Keratinocyte (primary cell): ENCODE results near the gene JUP. TPM values are rescaled to one million over a fixed set of nuclear protein-coding genes. Genes with fewer than 3 reads are reported as not detected.

Experiments used
- DNase-seq: peaks from one replicate; pipeline ENCODE4 v3.0.0-alpha.2; 2011; ENCODE audit warnings: low read depth, missing footprints, low spot score
- FAIRE-seq: peaks from 2 replicates; lab custom pipeline; 2011; peaks lifted over from hg19 to GRCh38; lab: Jason Lieb, UNC
- H2AFZ ChIP-seq: 2 replicates; pipeline ENCODE4 v1.6.0; 2012; ENCODE audit warnings: low read length, control low read depth, inconsistent platforms; ENCODE audit not compliant: control insufficient read depth
- H3K27ac ChIP-seq: 2 replicates; pipeline ENCODE4 v1.5.1; 2011; ENCODE audit warnings: low read length; ENCODE audit not compliant: control insufficient read depth, insufficient read depth
- H3K27me3 ChIP-seq: 3 replicates; pipeline ENCODE4 v1.6.0; 2011; ENCODE audit warnings: low read length; ENCODE audit not compliant: control insufficient read depth, insufficient read depth; ENCODE audit errors: extremely low read depth
- H3K36me3 ChIP-seq, 2 experiments: 2 replicates in 1 of 2; 3 replicates in 1 of 2; pipeline ENCODE4 v1.5.1; 2011; ENCODE audit warnings: low read length in 2 of 2, mild to moderate bottlenecking in 1 of 2; ENCODE audit not compliant: control insufficient read depth in 2 of 2, insufficient read depth in 2 of 2; ENCODE audit errors: extremely low read depth in 1 of 2
- H3K4me1 ChIP-seq: 3 replicates; pipeline ENCODE4 v1.5.1; 2011; ENCODE audit warnings: low read length; ENCODE audit not compliant: control insufficient read depth, insufficient read depth; ENCODE audit errors: extremely low read depth
- H3K4me2 ChIP-seq: 3 replicates; pipeline ENCODE4 v1.6.0; 2011; ENCODE audit warnings: low read depth, low read length; ENCODE audit not compliant: control insufficient read depth, insufficient read depth; ENCODE audit errors: extremely low read depth
- H3K4me3 ChIP-seq, 3 experiments: fragments of 200-600 bp in 1 of 3; sonication (generic) in 1 of 3; 2 replicates in 2 of 3; 3 replicates in 1 of 3; pipeline ENCODE4 v1.5.1; 2011 to 2016; ENCODE audit warnings: low read length in 3 of 3, mild to moderate bottlenecking in 3 of 3, control low read depth in 2 of 3, inconsistent platforms in 1 of 3, low read depth in 1 of 3, mixed read lengths in 1 of 3, mixed run types in 1 of 3, moderate library complexity in 1 of 3; ENCODE audit not compliant: control insufficient read depth in 2 of 3, insufficient read depth in 2 of 3; ENCODE audit errors: extremely low read depth in 1 of 3
- H3K79me2 ChIP-seq: 2 replicates; pipeline ENCODE4 v1.6.0; 2012; ENCODE audit warnings: low read length; ENCODE audit not compliant: control insufficient read depth, insufficient read depth
- H3K9ac ChIP-seq: 3 replicates; pipeline ENCODE4 v1.6.0; 2011; ENCODE audit warnings: low read length; ENCODE audit not compliant: control insufficient read depth, insufficient read depth; ENCODE audit errors: extremely low read depth
- H3K9me1 ChIP-seq: 3 replicates; pipeline ENCODE4 v1.6.0; 2011; ENCODE audit warnings: low read length; ENCODE audit not compliant: control insufficient read depth, insufficient read depth; ENCODE audit errors: extremely low read depth
- H3K9me3 ChIP-seq: 2 replicates; pipeline ENCODE4 v1.5.1; 2012; ENCODE audit warnings: low read depth, low read length; ENCODE audit not compliant: control insufficient read depth
- H4K20me1 ChIP-seq: 3 replicates; pipeline ENCODE4 v1.6.0; 2011; ENCODE audit warnings: low read length; ENCODE audit not compliant: control insufficient read depth, insufficient read depth; ENCODE audit errors: extremely low read depth
- CTCF ChIP-seq, 3 experiments: IDR thresholded peaks in 1 of 3; conservative IDR thresholded peaks in 1 of 3; optimal IDR thresholded peaks in 1 of 3; 2 replicates in 2 of 3; 3 replicates in 1 of 3; pipeline versions ENCODE3 to v1.5.1; 2011; ENCODE audit warnings: low read length in 3 of 3, mild to moderate bottlenecking in 3 of 3, moderate library complexity in 2 of 3, control low read depth in 1 of 3, inconsistent platforms in 1 of 3; ENCODE audit not compliant: insufficient read depth in 2 of 3; ENCODE audit errors: extremely low read depth in 1 of 3
- EZH2 ChIP-seq: IDR thresholded peaks from one replicate; pipeline ENCODE4 v1.6.1; 2012; ENCODE audit warnings: inconsistent platforms, mild to moderate bottlenecking, low read length, moderate library complexity
- dilution Hi-C: fragments of 300-500 bp; cut with MboI; formaldehyde crosslinking; loops from one replicate; pipeline ENCODE4 v1.7.0; 2020; ENCODE audit warnings: low sequenced_read_pairs; ENCODE audit not compliant: extremely low pct_ligation_motif_present
- polyA plus RNA-seq, 5 experiments: library from polyadenylated mRNA; depleted of rRNA in 3 of 5; stranded (reverse) in 3 of 5; stranded (forward) in 1 of 5; unstranded in 1 of 5; fragments of >200 nt; gene quantifications; 1 replicate in 1 of 5; 2 replicates in 3 of 5; 3 replicates in 1 of 5; pipeline versions ENCODE4 v1.2.1 to v1.2.3, GENCODE V29; 2011 to 2012; ENCODE audit warnings: missing spikeins in 2 of 5, low read depth in 1 of 5, low replicate concordance in 1 of 5

JUP gene
- polyA plus RNA-seq, 1 donor (not counting 4 experiments of a cell fraction or from before 2014, with no cell fraction given): 152 TPM

GRCh38 chr17:41762841-41763240, 23.7 kb downstream of the JUP start:
- Histone ChIP-seq H3K4me2 (no peak overlapping the region), H3K27ac (no peak overlapping the region), H3K9ac (no peak overlapping the region), H3K9me1 (no peaks in the 10 kb centered on the region), H3K27me3 (no peaks in the 10 kb centered on the region), H3K4me3 (no peak overlapping the region), H3K36me3 (peaks cover 57 to 66% of the 10 kb centered on the region in 2 experiments), H3K79me2 (peaks cover 42% of the 10 kb centered on the region), H4K20me1 (peaks cover 14% of the 10 kb centered on the region), H2AFZ (no peak overlapping the region), H3K4me1 (no peaks in the 10 kb centered on the region), H3K9me3 (no peaks in the 10 kb centered on the region)
- TF ChIP-seq EZH2: no peak
- no peak for TF ChIP-seq CTCF (optimal IDR thresholded peaks at IDR 0.05 in 1 of 3, IDR thresholded peaks at IDR 0.05 in 1 of 3, conservative IDR thresholded peaks at IDR 0.05 in 1 of 3; ENCODE audit: extremely low read depth in 1 of 3, insufficient read depth in 2 of 3, low read length in 3 of 3)
- dilution Hi-C loops: no loop called here
- FAIRE-seq (no peak), DNase-seq (no peak)

- DNase-seq (no peak), FAIRE-seq (no peak)
- no peak for TF ChIP-seq EZH2
- TF ChIP-seq CTCF (optimal IDR thresholded peaks at IDR 0.05 in 1 of 3, IDR thresholded peaks at IDR 0.05 in 1 of 3, conservative IDR thresholded peaks at IDR 0.05 in 1 of 3; ENCODE audit: extremely low read depth in 1 of 3, insufficient read depth in 2 of 3, low read length in 3 of 3): no peak
- no peaks in the 10 kb centered on the region for H3K4me1 ChIP-seq
- peaks cover 11% of the 10 kb centered on the region for H4K20me1 ChIP-seq
- H3K9ac ChIP-seq: no peak overlapping the region
- no peaks in the 10 kb centered on the region for H3K9me3 ChIP-seq
- no peak overlapping the region for H2AFZ ChIP-seq
- no peak overlapping the region for H3K4me2 ChIP-seq
- H3K27ac ChIP-seq: no peak overlapping the region
- H3K79me2 ChIP-seq: peaks cover 38% of the 10 kb centered on the region
- H3K36me3 ChIP-seq: peaks cover 57 to 66% of the 10 kb centered on the region in 2 experiments
- dilution Hi-C loops: no loop called here
- H3K27me3 ChIP-seq: no peaks in the 10 kb centered on the region
- no peak overlapping the region for H3K4me3 ChIP-seq
- H3K9me1 ChIP-seq: no peaks in the 10 kb centered on the region
Measured at GRCh38 chr17:41762391-41762790, 24.1 kb downstream of the JUP start.
